Prostate gland (tissue), 2 donors: ENCODE data around the gene INPP5A. TPM values are rescaled to one million over a fixed set of nuclear protein-coding genes. Genes with fewer than 3 reads are reported as not detected.
"Not testable (repeated sequence)": the region's sequence is repeated elsewhere in the genome, so short reads cannot be mapped to it uniquely, and the experiment has no call there.

ENCODE experiments used
- DNase-seq: peaks from one replicate; pipeline ENCODE4 v3.0.0-alpha.2; 2019; ENCODE audit warnings: low spot score
- H3K27ac ChIP-seq, 2 donors: fragments of 200-600 bp; sonication (generic); 2 replicates each; pipeline ENCODE4 v1.5.1; 2017 to 2019
- H3K27me3 ChIP-seq: fragments of 200-600 bp; sonication (generic); replicated peaks from 2 replicates; pipeline ENCODE4 v1.5.1; 2019; ENCODE audit not compliant: insufficient read depth
- H3K36me3 ChIP-seq, 2 donors: fragments of 200-600 bp; sonication (generic); 1 replicate in 1 of 2; 2 replicates in 1 of 2; pipeline versions ENCODE4 v1.5.1 to v1.8.1; 2017 to 2019
- H3K4me1 ChIP-seq: fragments of 200-600 bp; sonication (generic); replicated peaks from 2 replicates; pipeline ENCODE4 v1.5.1; 2019
- H3K4me3 ChIP-seq, 2 donors: fragments of 200-600 bp; sonication (generic); 2 replicates each; pipeline ENCODE4 v1.5.1; 2017 to 2019
- H3K9me3 ChIP-seq: fragments of 200-600 bp; sonication (generic); 2 replicates; pipeline ENCODE4 v1.5.1; 2017
- CTCF ChIP-seq, 4 experiments: fragments of 200-600 bp in 2 of 4; fragments of 450-650 bp in 2 of 4; sonication (generic) in 2 of 4; IDR thresholded peaks; 1 replicate in 3 of 4; 2 replicates in 1 of 4; pipeline ENCODE4 v1.5.1; 2016 to 2019; ENCODE audit warnings: antibody characterized with exemption in 4 of 4, mild to moderate bottlenecking in 2 of 4, moderate library complexity in 2 of 4
- POLR2A ChIP-seq: fragments of 450-650 bp; IDR thresholded peaks from one replicate; pipeline ENCODE4 v1.6.1; 2016; ENCODE audit warnings: antibody characterized with exemption, mild to moderate bottlenecking
- POLR2AphosphoS5 ChIP-seq: sonication (generic); formaldehyde crosslinking; IDR thresholded peaks from one replicate; pipeline ENCODE4 v1.6.1; 2017; ENCODE audit warnings: antibody characterized with exemption
- WGBS: methylation state at CpG from one replicate; pipeline ENCODE4 v1.1.5; 2018; 5-methylcytosine and 5-hydroxymethylcytosine counted together
- intact Hi-C: fragments of 100-400 bp; cut with DNase I; formaldehyde crosslinking; loops from one replicate; pipeline ENCODE4 v1.14.2; 2022
- total RNA-seq, 2 donors: library from RNA; depleted of rRNA; stranded (reverse); fragments of >200 nt; gene quantifications; one replicate each; pipeline ENCODE4 v1.1.0, GENCODE V29; 2016

Gene INPP5A
- total RNA-seq, 2 donors from 2014 or later: 49.5 to 83.3 TPM

GRCh38 chr10:132820056-132820455 is 282.5 kb downstream of the INPP5A start:
- no peaks in the 10 kb centered on the region for H3K4me1 ChIP-seq
- WGBS: 89% methylated on average over 13 of the region's 13 CpGs
- H3K9me3 ChIP-seq: no peaks in the 10 kb centered on the region
- no peak for DNase-seq
- peaks cover 4% of the 10 kb centered on the region for H3K27me3 ChIP-seq
- no peak overlapping the region for H3K4me3 ChIP-seq
- TF ChIP-seq POLR2AphosphoS5: no peak
- no peak for TF ChIP-seq POLR2A
- no peak for TF ChIP-seq CTCF (IDR thresholded peaks at IDR 0.05)
- no peaks in the 10 kb centered on the region for H3K36me3 ChIP-seq
- intact Hi-C loops: no loop called here
- no peak overlapping the region for H3K27ac ChIP-seq

- H3K27me3 ChIP-seq, H3K4me3 ChIP-seq, H3K27ac ChIP-seq, DNase-seq, H3K9me3 ChIP-seq, H3K36me3 ChIP-seq, H3K4me1 ChIP-seq, intact Hi-C loops: not testable (repeated sequence)
- WGBS: 87% methylated on average over 34 of the region's 34 CpGs
Measured at GRCh38 chr10:132825783-132826523, 288.4 kb downstream of the INPP5A start.

GRCh38 chr10:132826524-132827422 is 289.2 kb downstream of the INPP5A start:
- no peak overlapping the region for H3K27ac ChIP-seq
- TF ChIP-seq POLR2AphosphoS5 (no peak), POLR2A (no peak), CTCF (IDR thresholded peaks at IDR 0.05) (no peak)
- 92% methylated on average over 36 of the region's 36 CpGs for WGBS
- H3K9me3 ChIP-seq: no peaks in the 10 kb centered on the region
- H3K27me3 ChIP-seq: no peaks in the 10 kb centered on the region
- no peaks in the 10 kb centered on the region for H3K4me1 ChIP-seq
- H3K4me3 ChIP-seq: no peak overlapping the region
- H3K36me3 ChIP-seq: no peaks in the 10 kb centered on the region
- DNase-seq: no peak
- intact Hi-C loops: no loop called here

GRCh38 chr10:132827423-132827789 is 289.8 kb downstream of the INPP5A start:
- TF ChIP-seq POLR2A: no peak
- no peak for TF ChIP-seq POLR2AphosphoS5
- no peak for TF ChIP-seq CTCF (IDR thresholded peaks at IDR 0.05)
- Histone ChIP-seq H3K9me3 (no peaks in the 10 kb centered on the region), H3K4me1 (no peaks in the 10 kb centered on the region), H3K27ac (no peak overlapping the region), H3K36me3 (no peaks in the 10 kb centered on the region), H3K27me3 (peaks cover 2% of the 10 kb centered on the region), H3K4me3 (no peak overlapping the region)
- no peak for DNase-seq
- WGBS: 83% methylated on average over 13 of the region's 13 CpGs
- intact Hi-C loops: no loop called here

- H3K36me3 ChIP-seq: no peaks in the 10 kb centered on the region
Measured at GRCh38 chr10:132827861-132828539, 290.4 kb downstream of the INPP5A start.

More at GRCh38 chr10:132827861-132828539, 290.4 kb downstream of the INPP5A start:
- no peaks in the 10 kb centered on the region for H3K9me3 ChIP-seq
- no peak overlapping the region for H3K4me3 ChIP-seq
- 88% methylated on average over 29 of the region's 29 CpGs for WGBS
- DNase-seq: no peak
- intact Hi-C loops: no loop called here
- TF ChIP-seq POLR2AphosphoS5 (no peak), POLR2A (no peak), CTCF (IDR thresholded peaks at IDR 0.05) (no peak)
- H3K27ac ChIP-seq: no peak overlapping the region
- peaks cover 5% of the 10 kb centered on the region for H3K27me3 ChIP-seq
- H3K4me1 ChIP-seq: no peaks in the 10 kb centered on the region
